IPS-11a (cell line): ENCODE data around the gene METTL22.

Experiments used
- H3K4me3 ChIP-seq: one replicate; pipeline ENCODE4 v1.5.1; 2013; ENCODE audit warnings: low read depth, low read length, control low read depth

The METTL22 gene

GRCh38 chr16:8686031-8686621 is 64.6 kb downstream of the METTL22 start:
- H3K4me3 ChIP-seq = no peak overlapping the region

DNA sequence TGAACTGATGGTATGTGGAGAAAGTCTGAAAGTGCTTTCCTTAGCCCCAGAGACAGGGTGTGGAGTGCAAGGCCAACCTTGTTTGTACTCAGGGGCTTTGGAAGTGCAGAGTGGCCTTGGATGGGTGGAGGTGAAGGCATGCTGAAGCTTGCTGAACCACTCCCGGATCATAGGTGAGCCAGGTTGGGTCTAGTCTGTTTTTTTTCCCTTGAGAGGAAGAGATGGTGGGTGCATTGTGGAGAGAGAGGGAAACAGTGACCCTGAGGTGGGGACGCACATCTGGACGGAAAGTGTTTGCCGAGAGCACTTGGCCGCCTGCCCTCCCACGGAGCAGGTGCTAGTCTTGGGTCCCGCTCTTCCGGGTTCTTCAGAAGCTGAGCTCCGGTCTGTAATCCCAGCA is 65.4 kb downstream of the METTL22 start:
- H3K4me3 ChIP-seq = no peak overlapping the region

DNA sequence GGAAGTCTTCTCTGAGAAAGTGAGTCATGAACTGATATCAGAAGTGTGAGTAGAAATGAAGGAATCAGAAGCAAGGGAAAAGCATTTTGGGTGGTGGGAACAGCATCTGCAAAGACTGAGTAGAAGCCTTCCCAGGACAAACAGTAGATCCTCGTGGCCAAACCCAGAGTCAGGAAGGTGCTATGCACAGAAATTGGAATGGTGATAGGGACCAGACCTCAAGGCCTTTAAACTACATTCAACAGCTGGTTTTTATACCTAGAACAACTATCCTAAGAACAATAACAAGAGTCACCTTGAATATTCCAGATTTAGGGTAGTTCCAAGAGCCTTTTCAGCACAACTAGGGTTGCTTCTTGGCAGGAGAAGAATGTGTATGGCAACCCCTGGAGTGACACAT is 68.2 kb downstream of the METTL22 start:
- H3K4me3 ChIP-seq = no peak overlapping the region

DNA sequence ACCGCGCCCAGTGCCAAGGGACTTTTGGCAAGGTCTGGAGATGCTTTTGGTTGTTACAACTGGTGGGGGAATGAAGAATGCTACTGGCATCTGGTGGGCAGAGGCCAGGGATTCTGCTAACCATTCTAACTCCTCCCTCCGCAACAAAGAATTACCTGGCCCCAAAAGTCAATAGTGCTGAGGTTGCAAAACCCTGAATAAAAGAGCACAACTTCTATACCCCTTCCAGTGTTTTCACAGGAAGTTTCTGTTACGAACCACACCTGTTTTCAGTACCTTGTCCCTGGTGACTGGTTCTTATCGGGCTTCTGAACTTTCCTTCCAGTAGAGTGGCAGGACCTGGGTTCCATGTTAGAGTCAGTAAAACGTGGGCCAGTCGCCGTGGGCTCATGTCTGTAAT is 70.2 kb downstream of the METTL22 start:
- H3K4me3 ChIP-seq = no peak overlapping the region

DNA sequence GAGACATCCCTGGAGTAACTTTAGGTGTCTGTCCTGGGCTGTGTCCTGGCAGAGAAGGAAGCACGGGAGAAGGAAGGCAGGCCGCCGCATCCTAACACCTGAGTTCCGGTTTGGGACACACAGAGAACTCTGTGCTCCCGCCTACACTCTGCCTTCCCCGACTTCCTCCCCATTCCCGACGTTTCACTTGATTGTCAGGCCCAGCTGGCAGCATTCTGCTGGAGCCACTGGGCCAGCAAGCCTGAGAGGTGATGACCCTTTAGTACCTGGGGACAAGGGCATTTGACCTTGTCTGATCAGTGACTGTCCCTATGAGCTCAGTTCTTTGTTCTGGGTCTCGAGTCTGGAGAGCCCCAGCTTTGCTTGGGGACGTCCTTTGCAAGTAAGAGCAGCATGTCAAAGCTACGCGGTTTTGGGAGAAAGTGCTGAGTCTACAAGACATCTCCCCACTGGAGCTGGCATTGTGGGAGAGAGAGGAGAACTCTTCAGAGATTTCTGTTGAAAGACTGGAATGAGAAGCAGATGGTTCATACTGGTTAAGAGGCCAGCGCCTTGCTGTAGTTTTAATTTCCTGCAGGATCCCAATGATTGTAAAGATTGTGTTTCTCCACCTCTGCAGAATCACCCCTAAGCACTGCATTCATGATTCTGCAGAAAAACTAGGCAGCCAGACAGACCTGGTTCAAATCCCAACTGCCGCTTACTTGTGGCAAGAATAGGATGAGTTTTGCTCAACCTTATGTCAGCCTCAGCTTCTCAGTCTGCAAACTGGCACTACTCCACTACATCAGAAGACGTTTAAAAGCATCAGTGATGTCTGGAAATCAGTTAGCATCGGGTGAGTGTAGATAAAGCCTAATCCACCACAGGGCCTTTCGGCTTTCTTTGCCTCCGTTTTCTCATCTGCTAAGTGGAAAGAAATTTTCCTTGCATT is 73.6 kb downstream of the METTL22 start:
- no peak overlapping the region for H3K4me3 ChIP-seq

- no peak overlapping the region for H3K4me3 ChIP-seq
Measured at GRCh38 chr16:8696880-8697279, 75.4 kb downstream of the METTL22 start.

DNA sequence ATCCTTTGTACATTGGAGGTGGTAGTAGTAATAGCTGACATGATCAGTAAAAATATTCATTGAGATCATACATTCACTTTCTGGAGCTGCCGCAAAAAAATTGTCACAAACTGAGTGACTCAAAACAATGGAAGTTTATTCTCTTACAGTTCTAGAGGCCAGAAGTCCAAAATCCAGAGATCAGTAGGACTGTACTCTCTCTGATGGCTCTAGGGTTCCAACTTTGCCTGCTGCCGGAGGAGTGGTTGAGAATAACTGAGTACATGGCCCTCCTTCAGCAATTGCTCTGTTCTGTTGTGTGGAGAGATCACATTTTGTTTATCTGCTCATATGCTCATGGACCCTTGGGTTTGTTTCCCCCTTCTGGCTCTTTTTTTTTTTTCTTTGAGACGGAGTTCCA is 76.5 kb downstream of the METTL22 start:
- no peak overlapping the region for H3K4me3 ChIP-seq
